ENCODE data around the gene DPH2.

Gene DPH2

DNA sequence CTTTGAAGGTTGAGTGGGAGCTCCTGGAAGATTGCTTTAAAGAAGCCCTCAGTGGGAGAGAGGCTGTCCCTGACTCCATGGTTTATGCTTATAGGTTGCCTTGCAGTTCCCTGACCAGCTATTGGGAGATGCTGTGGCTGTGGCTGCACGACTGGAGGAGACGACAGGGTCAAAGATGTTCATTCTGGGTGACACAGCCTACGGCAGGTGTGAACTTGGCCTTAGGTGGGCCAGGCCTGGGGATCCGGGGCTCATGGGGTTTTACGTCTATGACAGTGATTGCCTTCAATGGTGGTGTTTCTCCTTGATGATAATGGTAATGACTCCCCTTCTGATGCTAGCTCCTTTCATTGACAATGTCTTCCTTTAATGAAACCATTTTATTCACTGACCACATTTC is 692 bp downstream of the DPH2 start:
- DNase-seq = no peak

DNA sequence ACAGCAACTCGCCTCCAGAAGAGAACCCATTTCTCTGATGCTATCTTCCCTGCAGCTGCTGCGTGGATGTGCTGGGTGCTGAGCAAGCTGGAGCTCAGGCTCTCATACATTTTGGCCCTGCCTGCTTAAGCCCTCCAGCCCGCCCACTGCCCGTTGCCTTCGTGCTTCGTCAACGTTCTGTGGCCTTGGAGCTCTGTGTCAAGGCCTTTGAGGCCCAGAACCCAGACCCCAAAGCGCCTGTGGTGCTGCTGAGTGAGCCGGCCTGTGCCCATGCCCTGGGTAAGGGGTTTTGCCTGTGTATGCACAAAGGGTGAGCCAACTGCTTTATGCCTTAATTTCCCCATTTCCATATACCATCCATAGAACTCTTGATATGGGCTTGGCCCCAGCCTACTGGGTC is 1.1 kb downstream of the DPH2 start:
- no peak for DNase-seq

GRCh38 chr1:43971336-43971980 is 1.6 kb downstream of the DPH2 start:
- no peak for DNase-seq

- DNase-seq = peak in 1 of 5 donors; percentile 7
These were observed 4.2 kb downstream of the DPH2 start for GRCh38 chr1:43973981-43974442.

DNA sequence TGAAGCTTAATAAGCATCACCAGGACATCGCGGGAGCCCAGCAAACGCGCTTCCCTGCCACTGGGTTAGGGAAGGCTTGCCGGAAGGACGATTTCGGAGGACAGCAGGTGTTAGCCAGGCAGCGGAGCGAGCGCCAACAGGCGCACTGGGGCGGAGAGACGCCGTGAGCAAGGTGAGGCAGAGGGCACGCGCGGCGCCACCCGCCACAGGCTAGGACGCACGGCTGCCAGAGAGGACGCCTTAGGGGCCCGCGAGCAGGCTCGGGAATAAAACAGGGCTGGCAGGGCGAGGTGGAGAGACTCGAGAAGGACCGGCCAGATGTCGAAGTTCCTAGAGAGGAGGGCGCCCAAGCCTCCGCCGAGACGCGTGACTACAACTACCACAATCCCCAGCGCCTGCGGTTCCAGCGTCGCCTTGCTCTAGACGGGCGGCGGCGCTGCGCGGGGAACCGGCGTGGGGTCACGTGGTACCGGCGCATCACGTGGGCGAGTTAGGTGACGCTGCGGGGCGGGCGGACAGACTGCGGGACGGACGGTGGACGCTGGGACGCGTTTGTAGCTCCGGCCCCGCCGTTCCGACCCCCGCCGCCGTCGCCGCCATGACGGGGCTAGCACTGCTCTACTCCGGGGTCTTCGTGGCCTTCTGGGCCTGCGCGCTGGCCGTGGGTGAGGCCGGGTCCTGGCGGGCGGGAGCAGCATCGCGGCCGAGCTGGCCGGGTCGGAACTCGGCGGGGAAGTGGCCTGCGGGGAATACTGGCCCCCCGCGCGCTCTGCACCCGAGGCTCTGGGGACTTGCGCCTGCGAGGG is 4.8 kb downstream of the DPH2 start, which contains the start of gene ATP6V0B:
Gene ATP6V0B, plus strand, starts transcription at position 518 of the 806 bp plus-strand sequence. Its CDS starts 81 bp downstream, at position 599.
- peak; percentile 83 to 93 (median 92) for DNase-seq

- DNase-seq = peak in 2 of 5 donors; percentile 29 to 48
These were observed 5.6 kb downstream of the DPH2 start for GRCh38 chr1:43975249-43975961.

DNA sequence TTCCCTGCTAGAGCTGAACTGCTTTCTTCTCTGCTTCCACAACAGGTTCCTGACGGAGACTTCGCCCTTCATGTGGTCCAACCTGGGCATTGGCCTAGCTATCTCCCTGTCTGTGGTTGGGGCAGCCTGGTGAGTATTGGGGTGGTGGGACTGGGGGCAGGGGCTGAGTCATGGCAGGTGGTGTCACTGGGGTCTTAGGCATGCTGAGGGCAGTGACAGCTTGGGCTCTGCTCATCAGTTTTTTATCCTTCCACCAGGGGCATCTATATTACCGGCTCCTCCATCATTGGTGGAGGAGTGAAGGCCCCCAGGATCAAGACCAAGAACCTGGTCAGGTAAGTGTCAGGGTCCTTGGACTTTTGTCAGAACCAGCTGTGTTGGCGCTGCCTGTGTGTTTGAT is 6.2 kb downstream of the DPH2 start:
- no peak for DNase-seq

DNA sequence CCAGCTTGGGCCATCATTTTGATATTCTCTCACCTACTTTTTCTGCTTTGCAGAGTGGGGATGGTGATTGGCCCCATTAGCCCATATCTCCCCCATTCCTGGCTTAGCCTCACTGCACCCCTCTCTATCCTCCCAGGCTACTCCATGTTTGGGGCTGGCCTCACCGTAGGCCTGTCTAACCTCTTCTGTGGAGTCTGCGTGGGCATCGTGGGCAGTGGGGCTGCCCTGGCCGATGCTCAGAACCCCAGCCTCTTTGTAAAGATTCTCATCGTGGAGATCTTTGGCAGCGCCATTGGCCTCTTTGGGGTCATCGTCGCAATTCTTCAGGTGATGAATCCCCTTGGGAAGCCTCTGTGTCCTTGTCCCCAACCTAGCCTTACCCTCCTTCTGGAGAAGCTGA is 7.1 kb downstream of the DPH2 start:
- DNase-seq = no peak

GRCh38 chr1:43977376-43978263 is 7.8 kb downstream of the DPH2 start:
- DNase-seq = no peak

DNA sequence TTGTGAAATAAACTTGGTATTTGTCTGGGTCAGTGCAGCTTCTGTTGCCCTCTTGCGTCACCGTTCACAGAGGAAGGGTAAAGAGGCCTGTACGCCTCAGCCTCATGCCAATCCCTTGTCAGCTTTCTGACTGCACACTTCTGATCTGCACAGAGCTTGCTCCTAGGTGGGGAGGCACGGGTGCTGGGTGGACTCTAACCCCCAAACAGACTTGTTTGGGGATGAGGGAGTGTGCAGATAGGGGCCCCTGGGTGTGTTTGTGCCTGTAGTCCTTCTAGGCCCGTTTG is 8.4 kb downstream of the DPH2 start:
- no peak for DNase-seq

- DNase-seq = peak in 1 of 5 donors; percentile 35
These were observed 8.9 kb downstream of the DPH2 start, which contains the start of gene B4GALT2 for GRCh38 chr1:43978551-43979260. Gene B4GALT2, plus strand, starts transcription at chr1:43979210. Its CDS starts 1,951 bp downstream, at chr1:43981161.

- DNase-seq = no peak
These were observed 9.4 kb downstream of the DPH2 start for GRCh38 chr1:43979261-43979527.

- no peak for DNase-seq
These were observed 9.9 kb downstream of the DPH2 start for GRCh38 chr1:43979528-43980254.

GRCh38 chr1:43980255-43981134 is 10.7 kb downstream of the DPH2 start:
- no peak for DNase-seq

DNA sequence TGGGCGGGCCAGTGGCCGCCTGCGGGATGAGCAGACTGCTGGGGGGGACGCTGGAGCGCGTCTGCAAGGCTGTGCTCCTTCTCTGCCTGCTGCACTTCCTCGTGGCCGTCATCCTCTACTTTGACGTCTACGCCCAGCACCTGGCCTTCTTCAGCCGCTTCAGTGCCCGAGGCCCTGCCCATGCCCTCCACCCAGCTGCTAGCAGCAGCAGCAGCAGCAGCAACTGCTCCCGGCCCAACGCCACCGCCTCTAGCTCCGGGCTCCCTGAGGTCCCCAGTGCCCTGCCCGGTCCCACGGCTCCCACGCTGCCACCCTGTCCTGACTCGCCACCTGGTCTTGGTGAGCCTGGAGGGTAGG is 11.3 kb downstream of the DPH2 start:
- no peak for DNase-seq

DNA sequence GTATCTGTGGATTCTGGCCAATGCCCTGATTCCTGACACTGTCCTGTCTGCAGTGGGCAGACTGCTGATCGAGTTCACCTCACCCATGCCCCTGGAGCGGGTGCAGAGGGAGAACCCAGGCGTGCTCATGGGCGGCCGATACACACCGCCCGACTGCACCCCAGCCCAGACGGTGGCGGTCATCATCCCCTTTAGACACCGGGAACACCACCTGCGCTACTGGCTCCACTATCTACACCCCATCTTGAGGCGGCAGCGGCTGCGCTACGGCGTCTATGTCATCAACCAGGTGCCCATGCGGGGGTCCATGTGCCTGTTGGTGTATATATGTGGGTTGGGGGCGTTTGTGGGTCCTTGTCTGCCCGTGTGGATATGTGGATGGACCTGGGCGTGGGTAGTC is 11.8 kb downstream of the DPH2 start:
- DNase-seq = no peak

GRCh38 chr1:43982241-43982640 is 12.4 kb downstream of the DPH2 start:
- no peak for DNase-seq

DNA sequence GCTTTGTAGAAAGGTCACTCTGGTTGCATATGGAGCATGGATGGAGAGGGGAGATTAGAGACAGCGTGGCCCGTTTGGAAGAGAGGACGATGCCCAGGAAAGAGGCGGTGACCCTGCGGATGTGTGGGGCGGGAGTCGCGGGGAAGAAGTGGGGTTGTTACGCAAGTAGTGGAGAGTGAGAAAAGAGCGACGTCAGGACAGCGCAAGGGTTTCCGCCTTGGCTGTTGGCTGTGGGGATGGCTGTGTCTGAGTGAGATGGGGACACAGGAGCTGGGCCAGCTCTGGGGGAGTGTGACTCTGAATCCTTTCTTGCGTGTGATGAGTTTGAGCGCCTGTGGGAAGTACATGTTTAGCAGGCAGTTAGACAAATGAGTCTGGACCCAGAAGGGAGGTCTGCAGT is 13.0 kb downstream of the DPH2 start:
- DNase-seq = no peak

GRCh38 chr1:43983253-43983899 is 13.6 kb downstream of the DPH2 start:
- DNase-seq = no peak

GRCh38 chr1:43984855-43985254 is 15.0 kb downstream of the DPH2 start:
- no peak for DNase-seq
